Activated T-cell treated with anti-CD3 and anti-CD28 coated beads, Interleukin-2, amount 50 U/mL, for 48 hours (primary cell): ENCODE measurements around the gene ENPP5.

ENCODE experiments used
- DNase-seq, 2 experiments: peaks; one replicate each; pipeline ENCODE4 v3.0.0-alpha.2; 2020

The ENPP5 gene, protein sequence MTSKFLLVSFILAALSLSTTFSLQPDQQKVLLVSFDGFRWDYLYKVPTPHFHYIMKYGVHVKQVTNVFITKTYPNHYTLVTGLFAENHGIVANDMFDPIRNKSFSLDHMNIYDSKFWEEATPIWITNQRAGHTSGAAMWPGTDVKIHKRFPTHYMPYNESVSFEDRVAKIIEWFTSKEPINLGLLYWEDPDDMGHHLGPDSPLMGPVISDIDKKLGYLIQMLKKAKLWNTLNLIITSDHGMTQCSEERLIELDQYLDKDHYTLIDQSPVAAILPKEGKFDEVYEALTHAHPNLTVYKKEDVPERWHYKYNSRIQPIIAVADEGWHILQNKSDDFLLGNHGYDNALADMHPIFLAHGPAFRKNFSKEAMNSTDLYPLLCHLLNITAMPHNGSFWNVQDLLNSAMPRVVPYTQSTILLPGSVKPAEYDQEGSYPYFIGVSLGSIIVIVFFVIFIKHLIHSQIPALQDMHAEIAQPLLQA

DNA sequence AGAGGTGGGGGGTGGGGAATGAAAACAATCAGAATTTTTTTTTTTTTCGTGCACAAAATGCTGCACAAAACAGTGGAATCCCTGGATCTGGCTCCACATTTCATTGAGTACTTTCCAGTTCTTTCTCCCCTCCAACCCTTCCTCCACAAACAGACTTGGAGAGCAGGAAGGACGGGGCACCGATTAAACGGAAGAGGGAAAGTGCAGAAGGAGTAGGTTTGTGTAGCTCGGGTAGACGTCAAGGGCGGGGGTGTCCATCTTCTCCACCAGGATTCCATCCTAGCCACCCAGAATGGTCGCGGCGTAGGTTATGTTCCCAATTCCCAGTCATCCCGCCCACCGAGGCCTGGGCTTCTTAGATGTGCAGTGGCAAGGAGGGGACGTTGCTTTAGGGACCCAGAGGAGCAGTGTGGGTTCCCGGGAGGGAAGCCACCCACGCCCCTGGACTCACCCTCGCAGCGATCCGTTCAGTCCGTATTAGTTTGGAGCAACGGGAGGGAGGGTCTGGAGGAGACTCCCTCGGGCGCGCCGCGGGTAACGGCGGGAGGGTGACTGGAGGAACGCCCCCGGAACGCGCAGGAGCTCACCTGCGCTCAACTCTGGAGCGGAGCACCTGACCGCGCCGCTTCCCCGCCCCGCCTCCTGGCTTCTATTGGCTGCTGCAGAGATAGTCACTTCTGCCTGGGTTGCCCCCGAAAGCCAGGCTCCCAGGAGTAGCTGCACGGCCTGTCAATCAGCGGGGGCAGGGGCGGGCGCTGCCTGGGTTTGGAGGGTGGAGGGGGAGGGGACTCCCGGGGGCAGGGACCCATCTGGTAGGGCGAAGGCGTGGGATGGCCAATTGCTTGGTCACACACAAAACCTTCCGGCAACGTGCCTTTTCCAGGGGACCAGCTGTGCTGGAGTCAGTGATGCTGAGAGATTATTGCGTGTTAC lies at the start of gene ENPP5:
ENPP5 (minus strand) TSS at position 624 of the 933 bp plus-strand sequence. CDS start 2,718 bp downstream, outside the sequence.
- DNase-seq, result peak; percentile 69 to 76

- DNase-seq, result no peak
Observed at GRCh38 chr6:46219661-46220060, 48.9 kb upstream of the ENPP5 start.

DNA sequence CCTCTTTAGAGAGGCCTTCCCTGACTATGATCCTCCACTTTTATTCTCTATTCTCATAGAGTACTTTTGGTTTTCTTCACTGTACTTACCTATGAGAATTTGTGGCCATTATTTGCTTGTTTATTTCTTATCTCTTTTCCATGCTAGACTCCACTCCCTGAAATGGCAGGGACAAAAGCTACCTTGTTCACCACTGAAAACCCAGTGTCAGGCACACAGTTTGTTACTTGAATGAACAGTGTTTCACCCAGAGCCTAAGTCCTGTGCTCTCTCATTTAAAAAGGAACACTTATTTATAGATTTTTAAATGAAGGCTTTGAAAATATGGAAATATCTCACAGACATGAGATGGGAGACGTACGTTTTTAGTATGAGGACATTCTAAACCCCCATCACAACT lies 47.7 kb upstream of the ENPP5 start:
- DNase-seq, result no peak

- DNase-seq, result peak in 1 of 2 experiments; percentile 25
Observed at GRCh38 chr6:46217671-46218131, 46.9 kb upstream of the ENPP5 start.

GRCh38 chr6:46216879-46217278 lies 46.1 kb upstream of the ENPP5 start:
- no peak for DNase-seq

DNA sequence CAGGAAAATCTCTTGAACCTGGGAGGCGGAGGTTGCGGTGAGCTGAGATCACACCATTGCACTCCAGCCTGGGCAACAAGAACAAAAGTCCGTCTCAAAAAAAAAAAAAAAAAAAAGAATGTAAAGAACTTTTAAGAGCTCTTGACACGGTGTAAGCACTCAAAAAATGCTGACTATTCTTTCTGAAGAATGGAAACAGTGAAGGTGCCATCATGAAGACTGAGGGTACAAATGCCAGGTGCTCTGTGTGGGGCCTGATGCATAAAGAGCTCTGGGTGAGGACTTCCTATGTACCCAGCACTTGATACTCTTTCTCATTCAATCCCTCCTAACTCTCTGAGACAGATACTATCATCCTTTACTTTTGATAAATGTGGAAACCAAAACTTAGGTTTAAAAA lies 45.0 kb upstream of the ENPP5 start:
- no peak for DNase-seq

DNA sequence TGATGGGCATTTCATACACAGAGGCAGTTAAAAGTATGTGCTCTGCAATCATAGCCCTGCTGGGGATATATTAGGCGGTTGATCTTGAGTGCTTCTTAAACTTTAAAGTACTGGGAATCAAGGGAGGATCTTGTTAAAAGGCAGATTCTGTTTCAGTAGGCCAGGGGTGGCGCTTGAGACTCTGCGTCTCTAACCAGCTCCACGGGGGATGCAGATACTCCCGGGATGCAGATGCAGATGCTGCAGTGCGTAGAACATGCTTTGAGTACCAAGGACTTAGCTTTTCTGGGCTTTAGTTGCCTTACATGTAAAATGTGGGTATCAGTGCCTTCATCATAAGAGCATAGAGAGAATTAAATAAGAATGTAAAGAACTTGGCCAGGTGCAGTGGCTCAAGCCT lies 44.4 kb upstream of the ENPP5 start:
- no peak for DNase-seq

GRCh38 chr6:46211917-46212316 lies 41.1 kb upstream of the ENPP5 start:
- no peak for DNase-seq

DNA sequence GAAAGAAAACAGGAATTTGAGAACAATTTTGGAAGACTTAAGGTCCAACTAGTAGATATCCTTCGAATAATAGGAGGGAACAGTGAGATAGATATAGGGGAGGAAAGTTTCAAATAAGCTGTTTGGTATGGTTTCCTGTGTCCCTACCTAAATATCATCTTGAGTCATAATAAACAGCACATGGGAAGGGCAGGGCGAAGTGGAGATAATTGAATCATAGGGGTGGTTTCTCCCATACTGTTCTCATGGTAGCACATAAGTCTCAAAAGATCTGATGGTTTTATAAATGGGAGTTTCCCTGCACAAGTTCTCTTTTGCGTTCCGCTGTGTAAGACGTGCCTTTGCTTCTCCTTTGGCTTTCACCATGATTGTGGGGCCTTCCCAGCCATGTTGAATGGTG lies 39.5 kb upstream of the ENPP5 start:
- no peak for DNase-seq

- DNase-seq, result no peak
Observed at GRCh38 chr6:46208303-46208702, 37.5 kb upstream of the ENPP5 start.

DNA sequence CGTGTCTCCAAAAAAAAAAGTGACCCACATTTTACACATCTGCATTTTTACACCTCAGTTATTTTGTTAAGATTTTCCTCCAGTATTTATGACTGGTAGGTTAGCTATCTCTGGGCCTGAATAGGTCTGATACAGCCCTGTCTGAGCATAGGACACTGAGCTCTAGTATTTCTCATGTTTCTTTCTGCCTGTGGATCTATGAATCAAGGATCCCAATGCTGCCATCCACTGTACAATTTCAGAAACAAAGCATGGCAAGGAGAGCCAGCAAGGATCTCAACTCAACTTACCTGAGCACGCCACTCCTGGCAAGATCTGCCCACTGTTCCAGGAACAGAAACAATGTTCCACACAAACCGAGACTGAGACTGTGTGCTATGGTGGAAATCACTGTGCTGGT lies 36.4 kb upstream of the ENPP5 start:
- DNase-seq, result no peak

GRCh38 chr6:46204880-46205650 lies 34.3 kb upstream of the ENPP5 start:
- no peak for DNase-seq

DNA sequence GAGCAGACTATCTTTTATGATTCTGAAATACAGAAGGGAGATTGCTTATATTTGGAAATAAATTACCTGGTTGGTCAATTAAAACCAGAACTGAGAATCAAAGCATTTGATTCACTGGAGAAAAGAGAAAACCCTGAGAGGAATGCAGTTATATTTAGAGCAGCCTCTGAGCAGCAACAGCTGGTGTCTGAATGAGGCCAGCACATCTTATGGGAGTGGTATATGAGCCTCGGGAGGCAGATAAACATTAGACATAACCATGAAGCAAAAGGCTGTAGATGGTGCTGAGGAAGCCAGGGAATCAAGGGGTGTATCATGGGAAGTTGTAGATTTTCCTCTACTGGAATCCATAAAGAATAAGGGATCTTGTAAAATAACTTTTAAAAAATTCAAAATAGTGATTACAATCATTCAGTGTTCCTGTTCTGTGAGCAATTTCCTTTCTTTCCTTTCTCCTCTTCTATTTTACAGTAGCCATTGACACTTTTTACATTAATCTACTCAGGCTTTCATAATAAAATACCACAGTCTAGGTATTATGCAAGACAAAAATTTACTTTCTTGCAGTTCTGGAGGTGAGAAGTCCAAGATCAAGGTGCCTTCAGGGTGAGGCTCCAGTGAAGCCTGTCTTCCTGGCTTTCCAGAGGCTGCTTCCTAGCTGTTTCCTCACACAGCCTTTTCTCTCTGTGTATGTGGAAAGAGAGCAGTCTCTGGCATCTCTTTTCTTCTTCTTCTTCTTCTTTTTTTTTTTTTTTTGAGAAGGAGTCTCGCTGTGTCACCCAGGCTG lies 32.8 kb upstream of the ENPP5 start:
- no peak for DNase-seq

GRCh38 chr6:46201702-46202101 lies 30.9 kb upstream of the ENPP5 start:
- no peak for DNase-seq

DNA sequence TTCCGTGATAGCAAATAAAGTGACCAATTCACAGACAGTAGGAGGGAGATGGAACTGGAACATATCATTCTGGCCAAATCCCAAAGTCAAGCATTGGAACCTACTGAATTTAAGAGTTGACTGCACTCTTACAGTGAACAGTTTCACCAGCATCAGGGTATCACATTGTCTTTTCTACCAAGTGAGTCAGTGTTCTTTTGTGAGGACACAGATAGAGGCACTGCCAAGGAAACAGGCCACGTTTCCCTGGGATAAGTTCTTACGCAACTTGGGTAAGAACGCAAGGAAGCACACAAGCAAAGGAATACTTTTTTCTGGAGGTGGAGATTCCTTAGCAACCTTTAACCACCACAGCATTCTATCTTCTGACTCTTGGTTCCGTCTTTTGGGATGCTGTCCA lies 28.6 kb upstream of the ENPP5 start:
- no peak for DNase-seq

DNA sequence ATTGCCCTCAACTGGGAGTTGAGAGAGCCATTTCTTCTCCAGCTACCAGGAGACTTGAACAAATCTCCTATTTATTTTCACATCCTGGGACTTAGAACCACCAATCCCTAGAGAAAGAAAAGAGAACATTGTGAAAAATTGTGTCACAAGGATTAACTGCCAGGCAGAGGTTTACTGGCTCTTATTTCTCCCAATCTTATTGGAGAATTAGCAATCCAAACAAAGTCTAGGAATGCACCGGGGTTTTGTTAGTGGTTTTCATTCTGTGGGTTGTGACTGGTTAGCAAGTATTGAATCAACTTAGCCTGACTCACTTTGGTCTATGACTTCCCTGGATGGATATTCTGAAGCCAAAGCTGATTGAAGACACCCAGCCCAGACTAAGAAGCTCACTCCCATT lies 21.2 kb upstream of the ENPP5 start:
- no peak for DNase-seq

- DNase-seq, result no peak
Observed at GRCh38 chr6:46190889-46191288, 20.1 kb upstream of the ENPP5 start.

GRCh38 chr6:46189726-46190125 lies 18.9 kb upstream of the ENPP5 start:
- no peak for DNase-seq

GRCh38 chr6:46186583-46186982 lies 15.8 kb upstream of the ENPP5 start:
- DNase-seq, result no peak

- no peak for DNase-seq
Observed at GRCh38 chr6:46184114-46184513, 13.3 kb upstream of the ENPP5 start.

DNA sequence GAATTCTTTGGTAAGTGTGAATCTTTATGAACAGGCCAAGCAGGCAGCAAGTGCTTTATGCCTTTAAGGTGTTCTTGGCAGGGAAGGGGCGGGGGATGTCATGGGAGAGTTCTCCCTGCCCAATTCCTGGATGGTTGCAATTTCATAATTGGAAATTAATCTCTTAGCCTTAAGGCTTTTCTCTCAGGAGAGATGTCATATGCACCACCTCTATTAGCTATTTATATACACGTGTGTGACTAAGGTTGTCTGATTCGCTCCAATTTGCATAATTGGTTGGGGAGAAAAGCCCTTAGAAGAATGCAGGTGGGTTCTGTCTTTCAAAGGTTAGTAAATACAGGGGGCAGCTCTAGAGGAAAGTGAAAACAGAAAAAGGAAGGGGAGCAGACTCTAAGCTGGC lies 5.2 kb upstream of the ENPP5 start:
- no peak for DNase-seq

GRCh38 chr6:46175446-46175845 lies 4.7 kb upstream of the ENPP5 start:
- DNase-seq, result peak in 1 of 2 experiments; percentile 22
